Naive B cell (primary cell): ENCODE results near the gene MAPKAP1. TPM values are rescaled to one million over a fixed set of nuclear protein-coding genes. Genes with fewer than 3 reads are reported as not detected.

Source experiments
- ATAC-seq, 2 donors: fragments of 150-1000 bp; cut with Tn5 transposase; 2 replicates each; pipeline ENCODE4 v1.10.0; 2021; ENCODE audit warnings: low read depth in 2 of 2, mild to moderate bottlenecking in 2 of 2, moderate library complexity in 2 of 2
- DNase-seq: peaks from one replicate; pipeline ENCODE4 v3.0.0; 2022
- H3K27ac Mint-ChIP-seq, 6 donors: one replicate each; pipeline ENCODE4 v1.8.0; 2020 to 2022; ENCODE audit warnings: mild to moderate bottlenecking in 6 of 6, mixed read lengths in 6 of 6, moderate library complexity in 5 of 6, inconsistent platforms in 2 of 6
- H3K27me3 Mint-ChIP-seq, 3 donors: one replicate each; pipeline ENCODE4 v1.8.0; 2021 to 2022; ENCODE audit warnings: mixed read lengths in 3 of 3, mild to moderate bottlenecking in 1 of 3
- H3K36me3 Mint-ChIP-seq, 2 donors: one replicate each; pipeline ENCODE4 v1.8.0; 2020 to 2022; ENCODE audit warnings: mixed read lengths in 2 of 2, inconsistent platforms in 1 of 2, mild to moderate bottlenecking in 1 of 2
- H3K4me1 Mint-ChIP-seq, 3 donors: one replicate each; pipeline ENCODE4 v1.8.0; 2020 to 2022; ENCODE audit warnings: mixed read lengths in 3 of 3, inconsistent platforms in 1 of 3, mild to moderate bottlenecking in 1 of 3, moderate library complexity in 1 of 3
- H3K4me3 Mint-ChIP-seq, 8 donors: one replicate each; pipeline ENCODE4 v1.8.0; 2020 to 2022; ENCODE audit warnings: mild to moderate bottlenecking in 8 of 8, mixed read lengths in 8 of 8, moderate library complexity in 8 of 8, inconsistent platforms in 2 of 8
- H3K9me3 Mint-ChIP-seq, 7 donors: one replicate each; pipeline ENCODE4 v1.8.0; 2020 to 2022; ENCODE audit warnings: mixed read lengths in 7 of 7, mild to moderate bottlenecking in 5 of 7, inconsistent platforms in 2 of 7, moderate library complexity in 1 of 7
- polyA plus RNA-seq, 6 donors: library from polyadenylated mRNA; unstranded; fragments of 300-500 nt; fragmentation: Illumina TruSeq; gene quantifications; one replicate each; pipeline ENCODE4 v1.2.3, GENCODE V29; 2021; ENCODE audit warnings: low read depth in 6 of 6

MAPKAP1 gene
- polyA plus RNA-seq, 6 donors from 2014 or later = 62.4 to 76.1 (median 67.7) TPM

DNA sequence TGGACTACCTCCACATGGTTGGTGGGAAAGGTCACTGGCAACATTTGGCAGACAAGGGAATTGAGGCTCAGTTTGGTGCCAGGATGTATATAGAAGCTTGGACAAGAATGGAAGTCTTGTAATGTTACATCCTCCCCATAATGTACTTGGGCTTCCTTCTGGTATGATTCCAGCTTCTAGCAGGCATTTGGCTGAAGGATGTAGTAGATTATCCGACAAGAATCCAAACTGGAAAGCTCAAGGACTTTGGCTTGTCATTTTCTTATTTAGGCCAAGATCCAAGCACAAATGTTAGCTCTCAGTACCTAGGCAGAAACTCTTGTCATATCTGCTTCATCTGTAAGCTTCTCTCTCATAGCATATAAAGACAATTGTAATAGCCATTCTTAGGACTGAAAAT, 209.1 kb downstream of the MAPKAP1 start:
- no peak overlapping the region for H3K4me3 Mint-ChIP-seq
- H3K27me3 Mint-ChIP-seq = no peaks in the 10 kb centered on the region
- no peak overlapping the region for H3K27ac Mint-ChIP-seq
- peaks cover 0 to 14% of the 10 kb centered on the region in 2 donors for H3K36me3 Mint-ChIP-seq
- DNase-seq (no peak), ATAC-seq (no peak)
- H3K9me3 Mint-ChIP-seq = peaks cover 0 to 3% (median 0%) of the 10 kb centered on the region in 7 donors
- peaks cover 30 to 37% (median 32%) of the 10 kb centered on the region in 3 donors for H3K4me1 Mint-ChIP-seq

DNA sequence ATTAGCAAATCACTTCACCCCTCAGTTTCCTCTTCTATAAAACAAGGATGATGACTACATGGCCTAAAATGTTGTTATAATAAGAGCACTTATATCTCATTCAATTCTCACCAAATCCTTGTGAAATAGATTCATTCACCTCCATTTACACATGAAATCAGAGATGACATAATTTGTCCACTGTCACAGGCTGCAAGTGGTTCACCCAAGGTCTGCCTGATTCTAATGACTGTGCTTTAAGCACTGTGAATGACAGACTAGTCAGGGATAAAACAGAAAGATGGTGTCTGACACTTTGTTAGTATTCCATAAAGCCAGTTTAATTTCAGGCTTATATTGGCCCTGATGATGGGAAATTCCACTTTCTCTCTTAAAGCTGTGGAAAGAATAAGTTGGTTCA, 209.5 kb downstream of the MAPKAP1 start:
- Mint-ChIP-seq H3K36me3 (peaks cover 0 to 12% of the 10 kb centered on the region in 2 donors), H3K27ac (peak overlapping the region in 2 of 6 donors; percentile 13 to 67), H3K9me3 (peaks cover 0 to 3% (median 0%) of the 10 kb centered on the region in 7 donors), H3K4me1 (peaks cover 30 to 37% (median 37%) of the 10 kb centered on the region in 3 donors), H3K27me3 (no peaks in the 10 kb centered on the region), H3K4me3 (no peak overlapping the region)
- ATAC-seq = no peak
- no peak for DNase-seq

DNA sequence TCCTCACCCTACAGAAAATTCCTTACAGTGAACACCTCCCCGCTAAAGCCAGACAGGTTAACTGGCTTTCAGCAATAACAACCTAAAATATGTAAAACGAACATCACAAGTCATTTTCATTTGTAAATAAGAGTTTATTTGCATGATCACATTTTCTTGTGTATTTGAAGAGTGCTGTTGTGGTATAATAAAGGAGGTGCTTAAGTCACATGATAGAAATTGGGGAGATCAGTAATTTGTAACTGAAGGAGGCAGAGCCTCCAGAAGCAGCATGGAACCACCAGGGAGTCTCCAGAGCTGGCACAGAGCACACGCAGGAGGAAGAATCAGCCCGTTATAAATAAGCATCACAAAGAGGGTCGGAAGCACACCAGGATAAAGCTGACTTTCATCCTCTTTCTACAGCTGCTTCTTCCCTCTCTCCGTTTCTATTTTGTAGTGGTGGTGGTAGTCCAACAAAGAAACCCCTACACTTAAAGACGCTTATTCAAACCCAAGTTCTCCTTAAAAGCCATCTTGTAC, 210.6 kb downstream of the MAPKAP1 start:
- H3K4me1 Mint-ChIP-seq = peaks cover 30 to 37% (median 37%) of the 10 kb centered on the region in 3 donors

DNA sequence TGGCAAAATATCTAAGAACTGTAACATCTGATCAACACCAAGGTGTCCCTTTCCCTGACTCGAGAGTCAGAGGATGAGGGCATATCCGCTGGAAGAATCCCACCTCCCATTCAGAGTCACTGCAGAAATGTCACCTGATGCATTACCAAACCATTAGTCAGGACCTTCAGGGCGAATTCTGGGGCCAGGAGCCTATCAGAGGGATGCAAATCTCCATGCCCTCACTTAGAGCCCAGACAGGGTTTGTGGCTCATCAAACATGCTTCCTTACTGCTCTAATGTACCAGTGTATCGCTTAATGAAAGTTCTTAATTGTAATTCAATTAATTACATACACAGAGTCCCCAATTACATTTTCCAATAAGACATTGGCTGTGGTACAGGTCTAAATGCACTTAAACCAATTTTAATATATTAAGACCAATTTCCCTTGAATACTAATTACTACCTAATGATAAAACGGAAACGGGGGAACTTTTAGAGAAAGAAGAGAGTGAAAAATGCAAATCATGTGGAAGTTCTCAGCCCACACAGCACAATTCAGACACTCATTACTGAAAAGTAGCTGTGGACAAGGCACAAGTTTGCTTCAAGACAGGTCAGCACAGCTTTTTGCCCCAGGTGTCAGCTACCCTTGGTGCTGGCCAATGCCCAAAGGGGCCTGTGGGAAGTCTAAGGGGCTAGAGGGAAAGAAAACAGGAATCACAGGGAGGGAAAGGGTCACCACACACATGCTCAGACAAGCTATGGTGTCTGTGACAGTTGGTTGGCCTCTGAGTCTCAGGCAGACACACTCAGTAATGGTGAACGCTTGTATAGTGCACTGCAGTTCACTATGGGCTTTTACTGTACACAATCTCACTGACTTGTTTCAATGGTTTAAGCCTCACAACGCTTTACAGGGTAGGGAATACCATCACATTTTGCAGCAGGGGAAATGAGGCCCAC, 211.6 kb downstream of the MAPKAP1 start:
- DNase-seq (no peak), ATAC-seq (no peak)
- no peaks in the 10 kb centered on the region for H3K9me3 Mint-ChIP-seq
- peaks cover 30 to 37% (median 37%) of the 10 kb centered on the region in 3 donors for H3K4me1 Mint-ChIP-seq
- peak overlapping the region in 2 of 6 donors; percentile 24 to 67 for H3K27ac Mint-ChIP-seq
- peak overlapping the region in 4 of 8 donors; percentile 4 to 70 (median 37) for H3K4me3 Mint-ChIP-seq
- no peaks in the 10 kb centered on the region for H3K27me3 Mint-ChIP-seq
- H3K36me3 Mint-ChIP-seq = no peaks in the 10 kb centered on the region

More for the DNA sequence above, 210.6 kb downstream of the MAPKAP1 start:
- Mint-ChIP-seq H3K9me3 (no peaks in the 10 kb centered on the region), H3K27me3 (no peaks in the 10 kb centered on the region), H3K36me3 (peaks cover 0 to 5% of the 10 kb centered on the region in 2 donors), H3K4me3 (no peak overlapping the region), H3K27ac (peak overlapping the region in 3 of 6 donors; percentile 8 to 76 (median 16))
- no peak for ATAC-seq
- no peak for DNase-seq

DNA sequence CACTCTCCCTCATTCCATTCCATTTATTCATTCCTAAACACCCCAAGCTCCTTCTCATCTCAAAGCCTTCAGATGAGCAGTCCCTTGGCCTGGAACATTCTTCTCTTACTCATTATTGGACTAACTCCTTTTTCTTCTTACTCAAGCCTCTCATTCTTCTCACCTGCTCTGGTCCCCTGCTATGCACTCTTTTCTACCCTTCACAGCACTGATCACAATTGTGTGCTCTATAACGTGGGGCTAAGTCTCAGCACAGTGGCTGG, 212.4 kb downstream of the MAPKAP1 start:
- H3K27me3 Mint-ChIP-seq = no peaks in the 10 kb centered on the region

DNA sequence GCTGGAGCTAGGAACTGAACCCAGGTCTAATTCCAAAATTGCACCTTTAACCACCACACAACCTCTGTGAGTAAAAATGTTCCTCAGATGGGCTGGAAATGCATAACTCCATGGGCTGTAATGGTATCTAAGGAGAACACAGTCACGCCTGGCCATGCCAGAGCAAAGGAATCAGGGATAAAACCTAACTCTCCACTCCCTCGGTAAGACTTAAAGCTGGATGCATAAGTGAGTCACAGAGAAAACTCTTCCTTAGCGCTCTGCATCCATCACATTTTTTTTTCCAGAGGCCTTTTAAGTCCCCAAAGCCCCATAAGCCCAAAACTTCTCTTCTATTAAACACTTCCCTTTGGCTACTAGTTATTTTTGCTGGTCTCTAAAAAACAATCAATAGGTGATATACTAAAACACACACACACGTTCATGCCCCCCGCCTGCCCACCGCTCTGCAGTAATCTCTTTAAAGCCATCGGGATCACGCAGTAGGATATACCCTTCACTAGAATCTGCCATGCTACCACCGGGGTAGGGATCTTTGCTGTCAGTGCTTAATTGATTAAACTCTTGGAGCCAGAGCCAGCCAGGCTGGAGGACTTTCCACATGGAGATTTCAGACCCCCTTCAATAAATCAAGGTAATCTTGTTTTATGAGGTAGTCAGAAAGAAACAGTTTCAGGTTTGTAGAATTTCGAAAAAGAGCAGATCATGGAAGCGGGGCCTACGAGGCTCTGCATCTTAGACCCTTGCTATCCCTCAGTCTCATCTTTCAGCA, 212.9 kb downstream of the MAPKAP1 start:
- no peaks in the 10 kb centered on the region for H3K27me3 Mint-ChIP-seq

More for the DNA sequence above, 212.4 kb downstream of the MAPKAP1 start:
- ATAC-seq (no peak), DNase-seq (no peak)
- peaks cover 31 to 37% (median 37%) of the 10 kb centered on the region in 3 donors for H3K4me1 Mint-ChIP-seq
- peak overlapping the region in 1 of 6 donors; percentile 11 for H3K27ac Mint-ChIP-seq
- peaks cover 0 to 2% of the 10 kb centered on the region in 2 donors for H3K36me3 Mint-ChIP-seq
- no peak overlapping the region for H3K4me3 Mint-ChIP-seq
- H3K9me3 Mint-ChIP-seq = no peaks in the 10 kb centered on the region

DNA sequence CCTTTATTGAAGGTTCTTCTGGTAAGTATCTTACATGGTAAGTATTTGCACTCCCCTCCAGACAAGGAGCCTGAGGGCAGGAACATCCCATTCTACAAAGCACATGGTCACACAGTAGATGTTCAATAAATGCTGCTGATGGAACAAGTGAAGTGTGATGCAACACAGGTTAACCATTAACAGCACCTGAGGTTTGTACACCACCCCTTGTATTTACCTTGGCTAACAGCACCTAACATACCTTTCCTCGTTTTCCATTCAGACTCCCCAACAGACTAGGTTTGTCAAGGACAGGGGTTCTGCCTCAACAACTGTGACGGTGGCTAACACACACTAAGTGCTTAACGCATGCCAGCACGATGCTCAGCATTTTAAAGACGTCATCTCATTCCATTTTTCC, 213.6 kb downstream of the MAPKAP1 start:
- Mint-ChIP-seq H3K4me1 (peaks cover 32 to 45% (median 37%) of the 10 kb centered on the region in 3 donors), H3K36me3 (peaks cover 0 to 8% of the 10 kb centered on the region in 2 donors), H3K27ac (no peak overlapping the region), H3K4me3 (no peak overlapping the region), H3K27me3 (no peaks in the 10 kb centered on the region), H3K9me3 (no peaks in the 10 kb centered on the region)
- ATAC-seq = no peak
- no peak for DNase-seq

More for the DNA sequence above, 212.9 kb downstream of the MAPKAP1 start:
- DNase-seq (no peak), ATAC-seq (no peak)
- Mint-ChIP-seq H3K9me3 (no peaks in the 10 kb centered on the region), H3K36me3 (peaks cover 0 to 7% of the 10 kb centered on the region in 2 donors), H3K27ac (peak overlapping the region in 1 of 6 donors; percentile 11), H3K4me3 (peak overlapping the region in 1 of 8 donors; percentile 16), H3K4me1 (peaks cover 32 to 42% (median 37%) of the 10 kb centered on the region in 3 donors)

DNA sequence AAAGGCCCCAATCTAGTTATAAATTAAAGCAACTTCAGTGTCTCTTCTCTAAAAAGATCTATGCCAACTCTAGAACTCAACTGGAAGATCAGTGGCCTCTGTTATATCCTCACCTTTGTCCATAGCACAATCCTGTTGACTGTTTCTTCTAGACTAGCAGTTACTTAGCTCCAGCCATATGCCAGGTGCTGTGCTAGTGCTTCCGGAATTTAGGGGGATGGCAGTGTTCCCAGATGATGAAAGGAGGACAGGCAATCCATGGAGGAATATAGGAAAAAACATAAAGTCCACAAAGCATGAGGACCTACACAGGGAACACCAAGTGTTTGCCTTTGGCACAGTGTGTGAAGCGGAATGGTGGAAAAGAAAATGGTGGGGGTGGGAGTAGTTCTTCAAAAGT, 214.3 kb downstream of the MAPKAP1 start:
- Mint-ChIP-seq H3K36me3 (peaks cover 0 to 8% of the 10 kb centered on the region in 2 donors), H3K4me3 (no peak overlapping the region), H3K27ac (peak overlapping the region in 2 of 6 donors; percentile 3 to 34), H3K4me1 (peaks cover 31 to 45% (median 33%) of the 10 kb centered on the region in 3 donors), H3K9me3 (no peaks in the 10 kb centered on the region), H3K27me3 (no peaks in the 10 kb centered on the region)
- DNase-seq (no peak), ATAC-seq (no peak)

DNA sequence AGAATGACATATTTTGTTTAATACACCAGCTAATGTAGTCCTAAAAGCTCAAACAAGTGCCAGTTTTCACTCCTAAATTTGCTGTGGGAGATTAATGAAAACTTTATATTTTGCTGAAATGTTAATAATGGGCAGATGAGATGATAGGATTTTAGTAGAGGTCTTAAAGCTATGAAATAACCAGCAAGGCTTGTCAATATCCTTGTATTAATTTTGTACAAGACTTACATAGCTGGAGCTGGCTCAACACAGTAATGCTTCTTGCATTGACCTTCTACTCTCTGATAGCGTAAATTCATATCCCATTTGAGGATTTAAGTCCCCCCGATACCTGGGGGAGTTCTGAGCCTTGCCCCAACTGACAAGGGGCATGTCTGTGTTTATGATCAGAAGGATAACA, 219.2 kb downstream of the MAPKAP1 start:
- peaks cover 0 to 26% (median 8%) of the 10 kb centered on the region in 3 donors for H3K4me1 Mint-ChIP-seq
- peaks cover 14 to 19% of the 10 kb centered on the region in 2 donors for H3K36me3 Mint-ChIP-seq
- no peak overlapping the region for H3K4me3 Mint-ChIP-seq
- DNase-seq (no peak), ATAC-seq (no peak)
- no peaks in the 10 kb centered on the region for H3K9me3 Mint-ChIP-seq
- no peaks in the 10 kb centered on the region for H3K27me3 Mint-ChIP-seq
- no peak overlapping the region for H3K27ac Mint-ChIP-seq

DNA sequence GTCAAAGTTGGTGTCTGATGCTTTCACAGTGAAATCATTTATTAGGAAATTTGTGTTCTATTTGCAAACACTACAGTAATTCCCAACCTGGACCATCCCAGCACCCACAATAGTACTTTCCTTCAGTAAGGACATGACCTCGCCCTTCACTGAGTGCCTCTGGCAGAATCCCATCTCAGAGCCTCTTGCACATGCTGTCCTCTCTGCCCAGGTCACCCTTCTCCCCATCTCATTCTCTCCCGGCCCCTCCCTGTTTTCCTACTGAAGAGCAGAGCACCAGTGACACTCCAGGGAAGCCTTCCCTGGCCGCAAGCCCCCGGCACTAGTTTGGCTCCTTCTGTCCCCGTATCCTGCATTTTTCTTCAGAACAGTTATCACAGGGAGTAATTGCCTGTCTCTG, 220.4 kb downstream of the MAPKAP1 start:
- Mint-ChIP-seq H3K27ac (peak overlapping the region in 3 of 6 donors; percentile 21 to 92 (median 51)), H3K4me1 (peaks cover 0 to 22% (median 8%) of the 10 kb centered on the region in 3 donors), H3K27me3 (no peaks in the 10 kb centered on the region), H3K36me3 (peaks cover 19% of the 10 kb centered on the region in 2 donors), H3K4me3 (no peak overlapping the region), H3K9me3 (no peaks in the 10 kb centered on the region)
- ATAC-seq (no peak), DNase-seq (no peak)

DNA sequence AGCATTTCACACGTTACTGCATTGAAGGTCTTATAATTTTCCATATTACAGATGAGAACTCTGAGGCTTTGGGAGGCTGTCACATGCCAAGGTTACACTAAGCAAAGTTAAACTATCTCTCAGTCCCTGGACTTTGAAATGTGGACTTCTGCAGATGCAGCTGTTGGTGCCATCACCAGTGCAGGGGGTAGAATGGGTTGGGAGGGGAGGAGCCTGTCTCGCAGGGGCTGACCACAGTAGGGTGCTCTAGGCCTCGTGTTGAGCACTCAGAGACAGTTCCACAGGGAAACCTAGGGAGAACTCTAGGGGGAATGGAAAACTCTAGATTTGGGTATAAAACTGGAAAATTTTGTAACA, 220.9 kb downstream of the MAPKAP1 start:
- H3K9me3 Mint-ChIP-seq = no peaks in the 10 kb centered on the region
- peaks cover 19% of the 10 kb centered on the region in 2 donors for H3K36me3 Mint-ChIP-seq
- no peaks in the 10 kb centered on the region for H3K27me3 Mint-ChIP-seq
- no peak overlapping the region for H3K4me3 Mint-ChIP-seq
- peak overlapping the region in 3 of 6 donors; percentile 3 to 90 (median 74) for H3K27ac Mint-ChIP-seq
- ATAC-seq = no peak
- peaks cover 0 to 22% (median 8%) of the 10 kb centered on the region in 3 donors for H3K4me1 Mint-ChIP-seq
- no peak for DNase-seq

DNA sequence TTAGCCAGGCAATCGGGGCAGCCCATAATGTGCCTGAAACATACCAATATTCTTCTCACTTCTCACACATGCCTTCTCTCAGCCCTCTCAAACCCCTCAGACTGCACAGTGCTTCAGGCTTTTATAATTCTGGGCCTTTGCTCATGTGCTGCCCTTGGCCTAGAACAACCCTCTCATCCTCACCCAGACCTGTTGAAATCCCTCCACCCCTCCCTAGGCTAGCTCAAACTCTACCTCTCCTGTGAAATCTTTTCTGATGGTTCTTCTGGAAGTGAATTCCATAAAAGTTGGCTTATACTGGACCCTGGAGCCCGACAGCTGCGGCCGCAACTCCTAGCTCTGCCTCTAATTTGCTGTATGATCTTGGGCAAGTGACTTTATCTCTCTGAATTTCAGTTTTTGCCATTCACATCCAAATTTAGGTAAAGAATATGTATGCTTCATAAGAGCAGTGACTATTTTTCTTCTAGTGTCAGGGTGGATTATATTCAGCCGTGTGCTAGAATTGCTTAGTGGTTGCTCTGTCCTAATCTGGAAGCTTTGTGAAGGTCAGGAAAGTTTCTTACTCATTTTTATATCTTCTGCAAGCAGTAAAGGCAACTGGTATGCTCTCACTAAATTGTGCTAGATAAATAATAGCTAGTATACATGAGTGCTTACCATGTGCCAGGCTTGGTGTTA, 221.4 kb downstream of the MAPKAP1 start:
- Mint-ChIP-seq H3K27ac (peak overlapping the region in 3 of 6 donors; percentile 3 to 80 (median 26)), H3K36me3 (peaks cover 19% of the 10 kb centered on the region in 2 donors), H3K27me3 (no peaks in the 10 kb centered on the region), H3K4me1 (peaks cover 0 to 22% (median 8%) of the 10 kb centered on the region in 3 donors), H3K4me3 (no peak overlapping the region), H3K9me3 (no peaks in the 10 kb centered on the region)
- DNase-seq = no peak
- ATAC-seq = no peak
